ENCODE results near the gene PPT2. TPM values are rescaled to one million over a fixed set of nuclear protein-coding genes. Genes with fewer than 3 reads are reported as not detected.

PPT2 gene
- total RNA-seq, 1 donor from 2014 or later, result 55.1 TPM

DNA sequence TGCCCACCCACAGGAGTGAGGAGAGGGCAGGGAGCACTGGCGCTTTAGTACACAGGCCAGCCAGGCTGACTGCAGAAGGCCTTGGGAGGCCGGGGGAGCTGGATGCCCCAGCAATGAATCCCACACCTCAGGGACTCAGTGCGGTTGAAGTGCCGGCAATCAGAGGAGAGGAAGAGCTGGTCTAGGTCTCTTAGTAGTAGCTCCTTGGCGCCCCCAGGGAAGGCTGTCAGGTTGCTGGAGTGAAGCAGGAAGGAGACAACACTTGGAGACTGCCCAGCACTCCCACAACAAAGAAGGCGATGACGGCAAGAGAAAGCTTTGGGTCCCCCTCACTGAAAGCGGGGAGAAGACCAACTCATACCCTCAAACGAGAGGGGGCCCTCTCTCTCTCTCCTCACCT, 36.5 kb upstream of the PPT2 start:
- TF ChIP-seq, protein P1, sequence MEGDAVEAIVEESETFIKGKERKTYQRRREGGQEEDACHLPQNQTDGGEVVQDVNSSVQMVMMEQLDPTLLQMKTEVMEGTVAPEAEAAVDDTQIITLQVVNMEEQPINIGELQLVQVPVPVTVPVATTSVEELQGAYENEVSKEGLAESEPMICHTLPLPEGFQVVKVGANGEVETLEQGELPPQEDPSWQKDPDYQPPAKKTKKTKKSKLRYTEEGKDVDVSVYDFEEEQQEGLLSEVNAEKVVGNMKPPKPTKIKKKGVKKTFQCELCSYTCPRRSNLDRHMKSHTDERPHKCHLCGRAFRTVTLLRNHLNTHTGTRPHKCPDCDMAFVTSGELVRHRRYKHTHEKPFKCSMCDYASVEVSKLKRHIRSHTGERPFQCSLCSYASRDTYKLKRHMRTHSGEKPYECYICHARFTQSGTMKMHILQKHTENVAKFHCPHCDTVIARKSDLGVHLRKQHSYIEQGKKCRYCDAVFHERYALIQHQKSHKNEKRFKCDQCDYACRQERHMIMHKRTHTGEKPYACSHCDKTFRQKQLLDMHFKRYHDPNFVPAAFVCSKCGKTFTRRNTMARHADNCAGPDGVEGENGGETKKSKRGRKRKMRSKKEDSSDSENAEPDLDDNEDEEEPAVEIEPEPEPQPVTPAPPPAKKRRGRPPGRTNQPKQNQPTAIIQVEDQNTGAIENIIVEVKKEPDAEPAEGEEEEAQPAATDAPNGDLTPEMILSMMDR (IDR thresholded peaks at IDR 0.05; ENCODE audit: partially characterized antibody, unreplicated experiment), result no peak
- Mint-ChIP-seq H3K4me3 (ENCODE audit: unreplicated experiment) (no peak overlapping the region), H3K9me3 (ENCODE audit: unreplicated experiment) (peaks cover 2% of the 10 kb centered on the region), H3K36me3 (ENCODE audit: unreplicated experiment) (peaks cover 5% of the 10 kb centered on the region), H3K4me1 (ENCODE audit: low read depth, unreplicated experiment) (peaks cover 2% of the 10 kb centered on the region), H3K27ac (ENCODE audit: unreplicated experiment) (no peak overlapping the region), H3K27me3 (ENCODE audit: unreplicated experiment) (no peaks in the 10 kb centered on the region)
- DNase-seq, result no peak

DNA sequence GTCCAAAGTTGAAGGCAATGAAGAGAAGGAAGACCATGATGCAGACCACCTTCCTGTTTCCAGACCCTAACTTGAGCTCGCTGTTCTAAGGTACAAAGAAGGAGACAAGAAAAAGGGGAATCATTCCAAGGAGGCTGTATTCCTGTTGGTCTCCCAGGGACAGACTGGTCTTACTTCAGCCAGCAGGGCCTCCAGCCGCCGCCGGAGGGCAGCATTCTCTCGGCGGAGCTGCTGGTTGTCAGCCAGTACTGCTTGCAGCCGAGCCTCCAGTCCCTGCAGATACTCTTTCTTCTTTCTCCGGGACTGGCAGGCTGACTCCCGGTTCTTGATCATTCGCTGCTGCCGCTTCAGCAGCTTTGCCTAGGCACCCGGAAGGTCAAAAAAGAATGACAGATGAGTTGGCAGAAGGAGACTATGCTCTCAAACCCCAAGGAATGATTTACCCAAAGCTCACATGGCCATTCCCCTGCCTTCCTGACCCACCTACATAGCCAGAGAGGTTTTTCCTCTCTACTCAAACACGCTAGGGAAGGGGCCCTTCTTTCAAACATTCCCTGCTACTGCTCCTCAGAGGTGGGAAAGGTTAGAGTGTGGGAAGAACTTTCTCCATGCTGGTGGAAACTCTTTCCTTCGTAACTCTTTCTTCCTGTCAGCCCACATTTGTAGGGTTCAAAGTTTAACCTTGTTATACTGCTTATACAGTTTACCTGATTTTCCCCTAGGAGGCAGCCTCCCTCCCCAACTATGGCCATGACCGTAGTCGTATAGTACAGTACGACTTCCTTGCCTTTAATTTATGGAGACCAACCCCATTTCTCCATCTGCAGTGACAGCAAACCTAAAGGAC, 34.9 kb upstream of the PPT2 start:
- peaks cover 2% of the 10 kb centered on the region for H3K9me3 Mint-ChIP-seq (ENCODE audit: unreplicated experiment)
- no peak overlapping the region for H3K4me3 Mint-ChIP-seq (ENCODE audit: unreplicated experiment)
- H3K27ac Mint-ChIP-seq (ENCODE audit: unreplicated experiment), result no peak overlapping the region
- peak; percentile 93 for DNase-seq
- H3K27me3 Mint-ChIP-seq (ENCODE audit: unreplicated experiment), result no peaks in the 10 kb centered on the region
- H3K4me1 Mint-ChIP-seq (ENCODE audit: low read depth, unreplicated experiment), result peaks cover 2% of the 10 kb centered on the region
- TF ChIP-seq, protein P1 (IDR thresholded peaks at IDR 0.05; ENCODE audit: partially characterized antibody, unreplicated experiment), result peak; percentile 85
- peaks cover 6% of the 10 kb centered on the region for H3K36me3 Mint-ChIP-seq (ENCODE audit: unreplicated experiment)

DNA sequence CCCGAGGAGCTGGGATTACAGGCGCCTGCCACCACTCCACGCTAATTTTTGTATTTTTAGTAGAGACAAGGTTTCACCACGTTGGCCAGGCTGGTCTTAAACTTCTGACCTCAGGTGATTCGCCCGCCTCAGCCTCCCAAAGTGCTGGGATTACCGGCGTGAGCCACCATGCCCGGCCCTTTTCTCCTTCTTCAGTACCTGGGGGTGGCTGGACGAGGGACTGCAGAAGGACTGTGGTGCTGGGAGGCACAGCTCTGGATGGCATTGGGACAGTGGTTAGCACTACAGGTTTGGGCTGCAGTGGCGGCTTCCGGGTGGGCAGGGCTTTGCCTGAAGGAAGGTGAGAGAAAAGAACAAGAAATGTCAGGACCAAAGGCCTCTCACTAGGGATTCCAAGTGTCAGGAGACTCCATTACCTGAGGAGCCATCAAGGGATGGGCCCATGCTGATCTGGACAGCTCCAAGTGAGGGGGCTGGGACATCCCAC, 33.3 kb upstream of the PPT2 start:
- H3K4me3 Mint-ChIP-seq (ENCODE audit: unreplicated experiment), result no peak overlapping the region
- TF ChIP-seq, protein P1 (IDR thresholded peaks at IDR 0.05; ENCODE audit: partially characterized antibody, unreplicated experiment), result no peak
- peaks cover 11% of the 10 kb centered on the region for H3K36me3 Mint-ChIP-seq (ENCODE audit: unreplicated experiment)
- peaks cover 2% of the 10 kb centered on the region for H3K4me1 Mint-ChIP-seq (ENCODE audit: low read depth, unreplicated experiment)
- peaks cover 4% of the 10 kb centered on the region for H3K27me3 Mint-ChIP-seq (ENCODE audit: unreplicated experiment)
- no peak overlapping the region for H3K27ac Mint-ChIP-seq (ENCODE audit: unreplicated experiment)
- peaks cover 3% of the 10 kb centered on the region for H3K9me3 Mint-ChIP-seq (ENCODE audit: unreplicated experiment)
- no peak for DNase-seq

DNA sequence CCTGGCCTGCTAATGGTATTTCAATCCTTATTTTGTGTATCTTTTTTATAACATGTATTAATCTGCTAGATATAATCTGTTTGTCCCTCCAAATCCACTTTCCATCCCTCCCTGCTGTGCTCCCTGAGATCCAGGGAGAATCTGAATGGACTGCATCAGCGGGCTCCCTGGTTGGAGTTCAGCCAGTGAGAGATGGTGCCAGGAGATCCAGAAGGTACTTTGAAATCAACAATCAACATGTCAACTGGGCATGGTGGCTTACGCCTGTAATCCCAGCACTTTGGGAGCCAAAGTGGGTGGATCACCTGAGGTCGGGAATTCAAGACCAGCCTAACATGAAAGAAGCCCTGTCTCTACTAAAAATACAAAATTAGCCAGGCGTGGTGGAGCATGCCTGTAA, 30.3 kb upstream of the PPT2 start:
- H3K27ac Mint-ChIP-seq (ENCODE audit: unreplicated experiment), result no peak overlapping the region
- peaks cover 12% of the 10 kb centered on the region for H3K9me3 Mint-ChIP-seq (ENCODE audit: unreplicated experiment)
- peaks cover 11% of the 10 kb centered on the region for H3K4me1 Mint-ChIP-seq (ENCODE audit: low read depth, unreplicated experiment)
- peaks cover 17% of the 10 kb centered on the region for H3K27me3 Mint-ChIP-seq (ENCODE audit: unreplicated experiment)
- H3K36me3 Mint-ChIP-seq (ENCODE audit: unreplicated experiment), result peaks cover 11% of the 10 kb centered on the region
- no peak overlapping the region for H3K4me3 Mint-ChIP-seq (ENCODE audit: unreplicated experiment)
- DNase-seq, result no peak
- TF ChIP-seq, protein P1 (IDR thresholded peaks at IDR 0.05; ENCODE audit: partially characterized antibody, unreplicated experiment), result no peak

DNA sequence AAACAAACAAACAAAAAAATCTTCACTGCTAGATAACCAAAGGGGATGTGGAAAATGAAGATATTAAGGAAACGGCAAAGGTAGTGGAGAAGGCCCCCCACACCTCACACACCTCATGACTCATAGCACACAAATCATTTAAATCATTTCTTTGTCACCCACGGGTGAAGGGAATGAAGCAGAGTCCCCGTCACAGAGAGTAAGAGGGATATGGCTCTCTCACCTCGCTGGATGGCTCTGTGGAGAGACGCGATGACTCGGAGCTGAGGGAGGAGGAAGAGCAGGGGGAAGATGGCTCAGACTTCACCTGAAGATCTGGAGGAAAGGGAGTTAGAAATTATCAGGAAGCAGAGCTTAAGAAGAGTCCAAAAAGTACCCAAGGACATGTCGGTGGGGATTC, 27.1 kb upstream of the PPT2 start:
- peak overlapping the region; percentile 98 for H3K4me3 Mint-ChIP-seq (ENCODE audit: unreplicated experiment)
- peaks cover 12% of the 10 kb centered on the region for H3K9me3 Mint-ChIP-seq (ENCODE audit: unreplicated experiment)
- no peak for DNase-seq
- TF ChIP-seq, protein P1 (IDR thresholded peaks at IDR 0.05; ENCODE audit: partially characterized antibody, unreplicated experiment), result no peak
- peaks cover 15% of the 10 kb centered on the region for H3K4me1 Mint-ChIP-seq (ENCODE audit: low read depth, unreplicated experiment)
- H3K36me3 Mint-ChIP-seq (ENCODE audit: unreplicated experiment), result peaks cover 6% of the 10 kb centered on the region
- H3K27ac Mint-ChIP-seq (ENCODE audit: unreplicated experiment), result peak overlapping the region; percentile 83
- peaks cover 17% of the 10 kb centered on the region for H3K27me3 Mint-ChIP-seq (ENCODE audit: unreplicated experiment)

All from glutamatergic neuron (in vitro differentiated cells).